22Rv1 (cell line): ENCODE measurements around the gene VARS1.

Experiments
- ZFX ChIP-seq: fragments of 450-650 bp; IDR thresholded peaks from 2 replicates; pipeline ENCODE4 v1.6.1; 2017; ENCODE audit warnings: antibody characterized with exemption, borderline replicate concordance
- TF ChIP-seq, protein P1 (sequence below): fragments of 450-650 bp; IDR thresholded peaks from 2 replicates; pipeline ENCODE4 v1.5.1; 2017; ENCODE audit warnings: mild to moderate bottlenecking

DNA sequence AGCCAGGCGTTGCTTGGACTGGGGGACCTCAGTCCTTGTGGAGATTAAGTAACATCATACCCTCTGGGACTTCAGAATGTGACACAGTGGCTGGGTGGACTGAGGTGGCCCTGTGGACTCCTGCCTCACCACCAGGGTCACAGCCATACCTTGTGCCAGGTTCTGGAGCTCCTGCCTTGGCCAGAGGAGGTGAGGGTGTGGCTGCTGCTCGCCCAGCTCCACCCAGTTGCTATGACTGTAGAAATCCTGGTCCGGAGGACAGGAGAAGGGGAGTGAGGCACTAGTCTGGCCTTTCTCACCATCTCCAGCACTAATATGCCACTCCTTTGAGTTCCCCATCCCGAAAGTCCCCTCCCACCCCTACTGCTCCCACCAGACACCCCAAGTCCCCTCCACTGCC, 20.4 kb downstream of the VARS1 start:
- TF ChIP-seq, protein P1, sequence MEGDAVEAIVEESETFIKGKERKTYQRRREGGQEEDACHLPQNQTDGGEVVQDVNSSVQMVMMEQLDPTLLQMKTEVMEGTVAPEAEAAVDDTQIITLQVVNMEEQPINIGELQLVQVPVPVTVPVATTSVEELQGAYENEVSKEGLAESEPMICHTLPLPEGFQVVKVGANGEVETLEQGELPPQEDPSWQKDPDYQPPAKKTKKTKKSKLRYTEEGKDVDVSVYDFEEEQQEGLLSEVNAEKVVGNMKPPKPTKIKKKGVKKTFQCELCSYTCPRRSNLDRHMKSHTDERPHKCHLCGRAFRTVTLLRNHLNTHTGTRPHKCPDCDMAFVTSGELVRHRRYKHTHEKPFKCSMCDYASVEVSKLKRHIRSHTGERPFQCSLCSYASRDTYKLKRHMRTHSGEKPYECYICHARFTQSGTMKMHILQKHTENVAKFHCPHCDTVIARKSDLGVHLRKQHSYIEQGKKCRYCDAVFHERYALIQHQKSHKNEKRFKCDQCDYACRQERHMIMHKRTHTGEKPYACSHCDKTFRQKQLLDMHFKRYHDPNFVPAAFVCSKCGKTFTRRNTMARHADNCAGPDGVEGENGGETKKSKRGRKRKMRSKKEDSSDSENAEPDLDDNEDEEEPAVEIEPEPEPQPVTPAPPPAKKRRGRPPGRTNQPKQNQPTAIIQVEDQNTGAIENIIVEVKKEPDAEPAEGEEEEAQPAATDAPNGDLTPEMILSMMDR: no peak
- TF ChIP-seq ZFX: no peak
